Measurements from ENCODE around the gene SHC4. TPM values are rescaled to one million over a fixed set of nuclear protein-coding genes. Genes with fewer than 3 reads are reported as not detected.

SHC4 gene
- total and polyA plus RNA-seq, 2 of the 13 experiments (the other 11 are each of a cell fraction or from before 2014, with no cell fraction given) = 0.04 TPM; not detected in 1

GRCh38 chr15:48869966-48870365 is 93.8 kb downstream of the SHC4 start (continued):
- TF ChIP-seq ZHX2 (IDR thresholded peaks at IDR 0.05; ENCODE audit: low read depth) (no peak), ZHX2 (CRISPR knock-in tag; IDR thresholded peaks at IDR 0.05; ENCODE audit: borderline replicate concordance) (no peak), ZNF878 (CRISPR knock-in tag; IDR thresholded peaks at IDR 0.05) (no peak), REPIN1 (CRISPR knock-in tag; IDR thresholded peaks at IDR 0.05; ENCODE audit: borderline replicate concordance, low read depth) (no peak)

- in situ Hi-C loops (cut with HindIII; ENCODE audit: extremely low pct_ligation_motif_present, low pct_unique_long_range_greater_than_20kb) (loop anchor here (10.0 to 25.0 kb wide), 3 partner anchors 219 to 1276 kb away; no protein-coding TSS in a partner anchor), intact Hi-C loops (cut with micrococcal nuclease; ENCODE audit: unreplicated experiment) (no loop called here)
- CTCF ChIA-PET (ENCODE audit: low intra/inter-chr PET ratio, low total read pairs) = no interaction called here
- POLR2A ChIA-PET = no interaction called here
- BruUV-seq (replicated peaks) = no TSS peak
- ATAC-seq (no peak), FAIRE-seq (no peak), DNase-seq (ENCODE audit: low spot score) (no peak)
- Histone ChIP-seq H2AFZ (ENCODE audit: low read length) (no peak overlapping the region), H3K9me3 (ENCODE audit: low read length) (no peaks in the 10 kb centered on the region), H3K4me1 (ENCODE audit: insufficient read depth, low read length) (peaks cover 9% of the 10 kb centered on the region), H3K4me2 (ENCODE audit: low read depth, low read length) (no peak overlapping the region), H3K27ac (ENCODE audit: extremely low read length, insufficient read depth, low read length) (no peak overlapping the region), H3K79me2 (ENCODE audit: insufficient read depth, low read length) (no peaks in the 10 kb centered on the region), H3K4me3 (replicated peaks in 1 of 3; ENCODE audit: insufficient read depth in 1 of 3, low read depth in 2 of 3, low read length in 3 of 3) (no peak overlapping the region), H3K9ac (ENCODE audit: insufficient read depth, low read depth, low read length) (no peak overlapping the region), H3K27me3 (ENCODE audit: control insufficient read depth in 1 of 2, insufficient read depth in 2 of 2, low read length in 2 of 2) (no peaks in the 10 kb centered on the region), H3K36me3 (replicated peaks in 1 of 2; ENCODE audit: control insufficient read depth in 1 of 2, insufficient read depth in 2 of 2, low read length in 2 of 2) (no peaks in the 10 kb centered on the region), H4K20me1 (ENCODE audit: insufficient read depth, low read length) (no peaks in the 10 kb centered on the region)
- 55% methylated on average over 2 of the region's 2 CpGs for WGBS (ENCODE audit: low lambda C conversion rate)
- TF ChIP-seq AHR (CRISPR knock-in tag; IDR thresholded peaks at IDR 0.05) = no peak
- TF ChIP-seq ATF5 (CRISPR knock-in tag; IDR thresholded peaks at IDR 0.05; ENCODE audit: low read depth) = no peak
Measured at GRCh38 chr15:48868536-48868935, 95.2 kb downstream of the SHC4 start.
